Islet precursor cell (in vitro differentiated cells): Measurements from ENCODE around the gene STAT3.
"Not testable (repeated sequence)": the region's sequence is repeated elsewhere in the genome, so short reads cannot be mapped to it uniquely, and the experiment has no call there.

Experiments used
- DNase-seq: peaks from one replicate; pipeline ENCODE4 v3.0.0-alpha.2; 2018

STAT3 gene

DNA sequence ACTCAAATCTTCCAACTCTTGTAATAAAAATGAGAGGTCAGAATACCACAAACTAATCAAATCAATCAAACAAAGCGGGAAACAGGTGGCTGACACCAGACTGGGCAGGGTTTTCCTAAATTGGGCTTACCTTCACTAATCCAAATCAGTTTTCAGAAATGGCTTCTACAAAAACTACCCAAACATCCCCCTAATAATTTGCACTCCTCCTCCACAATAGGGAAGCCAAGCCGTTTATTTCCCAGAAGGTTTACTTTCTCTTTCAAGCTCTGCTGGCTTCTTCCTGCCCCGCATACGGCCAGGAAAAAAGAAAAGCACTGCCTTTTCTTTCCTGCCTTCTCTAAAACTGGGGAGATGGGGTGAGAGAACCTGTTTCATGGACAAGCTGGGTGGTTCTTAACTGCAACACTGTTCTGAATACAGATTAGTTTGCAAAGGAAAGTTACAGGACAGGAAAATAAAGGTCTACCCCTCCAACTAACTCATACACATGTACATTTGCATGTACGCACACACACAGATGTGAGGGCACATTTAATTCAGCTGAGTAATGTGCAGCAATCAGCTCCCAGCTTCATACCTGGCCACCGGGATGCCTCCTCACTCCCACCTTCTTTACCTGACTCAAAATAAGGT lies 9.2 kb downstream of the STAT3 start:
- DNase-seq = no peak

- no peak for DNase-seq
These were observed 9.8 kb downstream of the STAT3 start for GRCh38 chr17:42378359-42378958.

DNA sequence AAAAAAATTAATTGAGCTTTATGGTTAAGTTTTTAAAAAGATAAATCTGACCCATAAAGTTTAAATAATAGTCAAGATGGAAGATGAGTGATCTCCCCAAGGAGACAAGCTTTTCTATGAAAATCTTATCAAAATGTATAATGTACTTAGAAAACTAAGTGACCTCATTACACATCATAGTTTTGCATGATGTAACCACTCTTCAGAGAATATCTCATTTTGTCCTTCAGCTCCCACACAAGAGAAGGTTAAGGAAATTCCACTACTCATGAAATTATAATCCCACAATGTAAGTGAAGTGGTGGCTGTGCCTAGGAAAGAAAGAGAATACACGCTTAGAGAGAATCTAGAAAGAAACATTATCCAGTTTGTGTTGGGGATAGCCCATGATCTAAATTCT lies 14.3 kb downstream of the STAT3 start:
- DNase-seq = no peak

DNA sequence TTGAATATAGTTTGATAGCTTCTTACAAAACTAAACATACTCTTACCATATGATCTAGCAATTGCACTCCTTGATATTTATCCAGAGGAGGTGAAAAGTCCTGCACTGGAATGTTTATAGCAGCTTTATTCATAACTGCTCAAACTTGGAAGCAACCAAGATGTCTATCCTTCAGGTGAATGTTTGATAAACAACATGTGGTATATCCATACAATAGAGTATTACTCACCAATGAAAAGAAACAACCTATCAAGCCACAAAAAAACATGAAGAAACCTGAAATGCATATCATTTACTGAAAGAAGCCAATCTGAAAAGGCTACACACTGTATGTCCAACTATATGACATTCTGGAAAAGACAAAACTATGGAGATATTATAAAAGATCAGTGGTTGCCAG lies 16.1 kb downstream of the STAT3 start:
- DNase-seq = no peak

DNA sequence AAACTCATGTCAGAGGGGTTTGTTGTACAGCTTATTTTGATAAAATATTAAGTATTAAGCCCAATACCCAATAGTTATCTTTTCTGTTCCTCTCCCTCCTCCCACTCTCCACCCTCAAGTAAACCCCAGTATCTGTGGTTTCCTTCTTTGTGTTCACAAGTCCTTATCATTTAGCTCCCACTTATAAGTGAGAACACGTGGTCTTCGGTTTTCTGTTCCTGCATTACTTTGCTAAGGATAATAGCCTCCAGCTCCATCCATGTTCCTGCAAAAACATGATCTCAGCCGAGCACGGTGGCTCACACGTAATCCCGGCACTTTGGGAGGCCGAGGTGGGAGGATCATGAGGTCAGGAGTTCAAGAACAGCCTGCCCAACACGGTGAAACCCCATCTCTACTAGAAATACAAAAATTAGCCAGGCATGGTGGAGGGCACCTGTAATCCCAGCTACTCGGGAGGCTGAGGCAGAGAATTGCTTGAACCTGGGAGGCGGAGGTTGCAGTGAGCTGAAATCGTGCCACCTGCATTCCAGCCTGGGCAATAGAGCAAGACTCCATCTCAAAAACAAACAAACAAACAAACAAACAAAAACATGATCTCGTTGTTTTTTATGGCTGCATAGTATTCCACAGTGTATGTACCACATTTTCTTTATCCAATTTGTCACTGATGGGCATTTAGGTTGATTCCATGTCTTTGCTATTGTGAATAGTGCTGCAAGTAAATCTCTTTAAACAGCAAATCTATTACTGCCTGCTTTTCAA lies 19.3 kb downstream of the STAT3 start:
- not testable (repeated sequence) for DNase-seq

DNA sequence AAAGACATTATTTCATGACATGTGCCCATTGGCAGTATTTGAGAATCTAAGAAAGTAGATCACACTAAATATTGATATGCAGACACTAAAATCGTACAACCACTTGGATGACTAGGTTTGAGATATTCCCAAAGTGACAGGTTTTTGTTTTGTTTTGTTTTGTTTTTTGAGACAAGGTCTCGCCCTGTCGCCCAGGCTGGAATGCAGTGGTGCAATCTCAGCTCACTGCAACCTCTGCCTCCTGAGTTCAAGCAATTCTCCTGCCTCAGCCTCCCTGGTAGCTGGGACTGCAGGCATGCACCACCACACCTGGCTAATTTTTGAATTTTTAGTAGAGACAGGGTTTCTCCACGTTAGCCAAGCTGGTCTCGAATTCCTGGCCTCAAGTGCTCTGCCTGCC lies 19.9 kb downstream of the STAT3 start:
- not testable (repeated sequence) for DNase-seq

DNA sequence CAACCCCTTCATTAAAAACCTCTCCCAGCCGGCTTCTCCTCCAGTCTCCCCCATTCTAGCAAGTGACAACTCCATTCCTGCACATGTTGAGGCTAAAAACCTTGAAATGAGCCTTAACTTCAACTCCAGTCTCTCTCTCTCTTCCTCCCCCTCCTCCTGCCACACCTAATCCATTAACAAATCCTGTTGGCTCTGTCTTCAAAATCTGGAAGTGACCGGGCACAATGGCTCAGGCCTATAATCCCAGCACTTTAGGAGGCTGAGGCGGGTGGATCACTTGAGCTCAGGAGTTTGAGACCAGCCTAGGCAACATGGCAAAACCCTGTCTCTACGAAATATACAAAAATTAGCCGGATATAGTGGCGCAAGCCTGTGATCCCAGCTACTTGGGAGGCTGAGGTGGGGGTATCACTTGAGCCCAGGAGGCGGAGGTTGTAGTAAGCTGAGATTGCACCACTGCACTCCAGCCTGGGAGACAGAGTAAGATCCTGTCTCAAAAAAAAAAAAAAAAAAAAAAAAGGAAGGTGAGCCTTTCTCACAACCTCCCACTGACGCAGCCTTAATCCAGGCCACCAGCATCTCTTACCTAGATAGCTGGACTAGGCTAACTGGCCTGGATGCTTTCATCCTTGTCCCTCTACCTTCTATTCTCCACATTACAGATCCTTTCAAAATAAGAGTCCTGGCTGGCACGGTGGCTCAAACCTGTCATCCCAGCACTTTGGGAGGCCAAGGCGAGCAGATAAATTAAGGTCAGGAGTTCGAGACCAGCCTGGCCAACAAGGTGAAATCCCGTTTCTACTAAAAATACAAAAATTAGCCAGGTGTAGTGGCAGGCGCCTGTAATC lies 21.8 kb downstream of the STAT3 start:
- peak; percentile 77 for DNase-seq

- peak; percentile 87 for DNase-seq
These were observed 23.1 kb downstream of the STAT3 start for GRCh38 chr17:42365136-42365535.

- no peak for DNase-seq
These were observed 24.3 kb downstream of the STAT3 start for GRCh38 chr17:42363767-42364585.

GRCh38 chr17:42363231-42363630 lies 25.0 kb downstream of the STAT3 start:
- no peak for DNase-seq

DNA sequence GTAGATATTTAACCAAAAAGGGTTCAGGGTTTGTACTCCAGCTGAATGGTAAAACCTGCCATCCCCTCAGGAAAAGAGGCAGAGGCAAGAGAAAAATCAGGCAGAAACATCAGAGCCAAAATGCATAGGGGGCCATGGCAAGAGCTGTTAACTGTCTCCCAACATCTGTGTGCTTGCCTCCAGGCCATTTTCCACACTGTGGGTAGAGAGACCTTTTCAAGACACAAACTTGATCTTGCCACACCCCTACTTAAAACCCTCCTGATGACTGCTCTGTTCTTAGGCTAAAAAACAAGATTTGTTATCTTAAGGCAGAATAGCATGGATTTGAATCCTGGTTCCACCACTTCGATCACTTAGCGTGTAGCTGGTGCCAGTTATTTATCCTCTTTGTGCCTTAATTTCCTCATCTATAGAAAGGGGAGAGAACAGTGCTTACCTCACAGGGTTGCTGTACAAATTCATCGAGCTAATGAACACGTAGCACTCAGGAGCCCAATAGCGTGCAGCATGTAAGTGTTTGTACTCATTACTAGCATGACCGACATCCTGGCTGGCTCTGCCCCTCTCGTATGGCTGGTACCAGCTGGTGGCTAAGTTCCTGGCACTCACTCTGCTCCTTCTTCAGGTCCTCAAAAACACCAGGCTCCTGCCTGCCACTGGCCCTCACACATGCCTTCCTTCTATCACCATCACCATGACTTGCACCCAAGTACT lies 25.8 kb downstream of the STAT3 start:
- peak; percentile 67 for DNase-seq

DNA sequence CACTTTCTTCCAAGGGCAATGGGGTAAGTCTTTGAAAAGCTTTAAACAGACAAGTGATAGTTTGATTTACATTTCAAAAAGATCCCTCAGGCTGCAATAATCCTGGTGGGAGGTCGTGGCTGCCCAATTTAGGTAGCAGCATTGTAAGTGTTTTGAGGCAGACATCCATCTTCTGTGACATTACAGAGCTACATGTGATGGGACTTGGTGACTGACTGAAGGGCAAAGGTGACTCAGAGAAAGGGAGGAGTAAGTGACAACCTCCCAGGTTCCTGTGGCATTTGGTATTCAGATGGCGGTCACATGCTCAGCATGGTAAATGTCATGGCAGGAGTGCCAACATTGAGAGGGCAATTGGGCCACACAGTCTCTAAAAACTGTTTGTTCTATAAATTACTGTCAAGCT lies 26.5 kb downstream of the STAT3 start:
- DNase-seq = peak; percentile 79

DNA sequence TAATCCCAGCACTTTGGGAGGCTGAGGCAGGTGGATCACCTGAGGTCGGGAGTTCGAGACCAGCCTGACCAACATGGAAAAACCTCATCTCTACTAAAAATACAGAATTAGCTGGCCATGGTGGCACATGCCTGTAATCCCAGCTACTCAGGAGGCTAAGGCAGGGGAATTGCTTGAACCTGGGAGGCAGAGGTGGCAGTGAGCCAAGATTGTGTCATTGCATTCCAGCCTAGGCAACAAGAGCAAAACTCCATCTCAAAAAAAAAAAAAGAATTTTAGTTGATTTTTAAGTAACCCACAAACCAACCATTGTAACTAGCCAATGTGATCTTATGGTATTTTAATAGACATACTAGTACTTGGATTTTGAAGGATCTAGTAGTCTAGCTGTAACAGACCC lies 27.9 kb downstream of the STAT3 start:
- DNase-seq = not testable (repeated sequence)

GRCh38 chr17:42359133-42359532 lies 29.1 kb downstream of the STAT3 start:
- DNase-seq = no peak

DNA sequence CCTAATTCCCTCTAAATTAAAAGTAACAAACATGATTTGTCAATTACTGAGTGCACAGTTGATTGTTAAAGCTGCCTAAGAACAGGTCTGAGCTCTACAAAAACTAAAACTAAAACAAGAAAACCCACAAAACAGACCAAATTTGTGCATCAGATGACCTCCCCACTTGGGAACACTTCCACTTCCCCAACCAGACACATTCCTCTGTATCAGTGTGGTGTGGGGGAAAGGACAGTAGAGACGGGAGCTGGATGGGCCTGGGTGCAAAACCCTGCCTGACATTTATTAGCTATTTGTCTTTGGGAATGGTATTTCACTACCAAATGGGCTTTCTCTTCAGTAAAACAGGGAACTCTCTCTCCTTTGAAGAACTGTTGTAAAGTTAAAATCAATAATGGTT lies 29.8 kb downstream of the STAT3 start:
- DNase-seq = peak; percentile 64

- DNase-seq = no peak
These were observed 33.0 kb downstream of the STAT3 start for GRCh38 chr17:42354956-42355843.

GRCh38 chr17:42348104-42348503 lies 40.1 kb downstream of the STAT3 start:
- no peak for DNase-seq

GRCh38 chr17:42347606-42348005 lies 40.6 kb downstream of the STAT3 start:
- no peak for DNase-seq

DNA sequence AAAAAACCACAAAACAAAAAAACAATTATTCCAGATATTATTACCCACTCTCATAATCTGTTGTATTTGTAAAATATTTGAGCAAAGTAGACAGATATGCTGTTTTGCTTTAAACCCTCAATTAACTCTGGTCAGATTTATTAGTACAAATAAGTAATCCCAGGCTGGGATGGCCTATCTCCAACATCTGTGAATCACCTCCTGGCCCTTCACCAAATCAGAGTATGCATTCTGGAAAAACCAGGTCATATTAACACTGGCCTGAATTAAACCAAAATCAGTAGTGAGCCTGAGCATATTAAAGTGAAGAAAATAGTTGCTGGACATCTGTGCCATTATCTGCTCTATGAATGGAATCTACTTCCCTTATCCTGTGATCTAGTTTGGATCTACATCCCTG lies 41.0 kb downstream of the STAT3 start:
- DNase-seq = no peak

- no peak for DNase-seq
These were observed 41.8 kb downstream of the STAT3 start for GRCh38 chr17:42346481-42346880.
